Hematopoietic multipotent progenitor cell treated with erythropoietin and hydrocortisone succinate and interleukin-3 and kit ligand, for 17 days (in vitro differentiated cells): ENCODE results near the gene CNNM3.

Experiments used
- DNase-seq: peaks from one replicate; pipeline ENCODE4 v3.0.0-alpha.2; 2015; ENCODE audit warnings: low spot score

Gene CNNM3

GRCh38 chr2:96878796-96879544, 62.9 kb downstream of the CNNM3 start:
- DNase-seq = no peak

DNA sequence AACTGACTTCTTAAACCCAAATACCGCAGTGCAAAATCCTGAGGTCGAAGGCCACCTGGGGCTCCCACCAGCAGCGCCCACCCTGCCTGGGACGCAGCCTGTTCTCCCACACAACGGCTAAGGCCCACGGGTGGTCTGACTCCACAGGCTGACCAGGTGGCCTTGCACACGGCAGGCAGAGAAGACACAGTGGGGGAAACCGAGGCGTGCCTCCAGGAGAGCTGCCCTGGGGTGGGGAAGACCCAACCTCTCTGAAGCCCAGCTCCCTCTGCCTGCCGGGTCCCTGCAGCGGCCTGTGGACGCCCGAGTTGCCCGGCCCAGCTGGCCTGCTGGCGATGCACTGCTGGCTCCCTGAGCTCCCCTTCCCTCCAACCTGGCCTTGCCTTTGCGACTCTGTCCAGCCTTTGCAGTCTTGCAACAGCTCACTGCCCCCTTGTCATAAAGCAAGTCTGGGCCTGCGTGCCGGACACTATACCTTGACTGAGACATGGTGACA, 63.5 kb downstream of the CNNM3 start:
- DNase-seq = no peak

GRCh38 chr2:96880891-96881273, 64.8 kb downstream of the CNNM3 start:
- no peak for DNase-seq

DNA sequence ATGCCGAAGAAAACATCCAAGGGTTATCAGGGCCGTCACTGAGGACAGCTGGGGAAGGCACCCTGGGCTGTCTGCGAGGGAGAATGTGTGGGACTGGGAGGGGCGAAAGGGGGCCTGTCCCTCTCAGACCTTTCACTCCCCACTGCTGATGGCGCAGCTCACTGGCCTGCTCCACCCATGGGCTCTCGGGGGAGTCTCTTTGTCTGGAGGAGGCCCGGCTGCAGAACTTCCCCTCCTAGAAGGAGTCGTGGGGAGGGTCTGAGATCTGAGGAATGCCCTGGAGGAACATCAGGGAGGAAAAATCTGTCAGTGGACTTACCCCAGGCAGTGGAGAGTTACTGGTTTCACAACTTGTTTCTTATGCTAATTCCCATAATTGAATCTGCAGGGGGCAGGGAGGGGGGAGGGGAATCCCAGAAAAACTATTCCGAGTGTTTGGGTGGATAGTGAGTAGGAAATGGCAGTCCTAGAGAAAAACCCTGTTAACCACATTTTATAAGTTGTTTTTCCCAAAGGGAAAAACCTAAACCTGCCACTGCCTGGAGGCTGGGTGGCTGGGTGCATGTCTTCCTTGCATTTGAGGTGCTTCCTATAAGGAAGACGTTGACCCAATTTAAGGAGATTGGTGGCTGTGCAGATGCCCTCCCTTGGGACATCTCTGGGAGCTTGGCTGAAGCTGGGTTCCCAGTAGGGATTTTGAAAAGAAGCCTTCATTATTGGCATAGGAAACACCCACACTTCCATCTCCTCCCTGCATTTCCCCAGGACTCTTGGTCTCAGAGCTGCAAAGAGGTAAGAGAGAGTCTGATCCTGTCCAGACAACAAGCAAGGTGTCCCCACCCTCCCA, 65.5 kb downstream of the CNNM3 start:
- DNase-seq = no peak

GRCh38 chr2:96882230-96882629, 66.2 kb downstream of the CNNM3 start:
- no peak for DNase-seq

- DNase-seq = no peak
Observed at GRCh38 chr2:96882906-96883305, 66.8 kb downstream of the CNNM3 start.

DNA sequence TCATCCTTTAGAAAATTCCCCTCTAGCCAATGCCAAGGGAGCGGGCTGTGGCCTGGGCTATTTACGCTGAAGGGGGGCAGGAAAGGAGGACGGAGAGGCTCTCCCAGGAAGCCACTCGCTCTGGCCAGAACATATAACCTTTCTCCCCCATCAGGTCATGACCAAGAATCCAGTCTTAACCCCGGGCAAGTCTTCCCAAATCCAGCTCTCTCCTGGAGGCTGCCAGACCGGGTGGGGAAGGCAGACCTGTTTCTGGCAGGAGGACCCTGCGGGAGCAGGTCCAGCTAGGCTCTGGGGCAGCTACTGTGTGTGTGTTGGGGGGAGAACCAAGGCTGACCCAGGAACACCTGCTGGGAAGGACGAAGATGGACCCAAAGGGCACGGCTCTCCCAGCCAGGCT, 67.2 kb downstream of the CNNM3 start:
- DNase-seq = no peak
